GM18867 (cell line): ENCODE measurements around the gene CXCL13.
A peak's percentile ranks its signal among the peaks of the same experiment; 100 is the strongest.
"Not testable (repeated sequence)": the region's sequence is repeated elsewhere in the genome, so short reads cannot be mapped to it uniquely, and the experiment has no call there.

Source experiments
- ATAC-seq: cut with Tn5 transposase; IDR thresholded peaks from one replicate; pipeline ENCODE4 v1.9.1; 2021; ENCODE audit warnings: mild to moderate bottlenecking, moderate library complexity; ENCODE audit not compliant: unreplicated experiment

CXCL13 gene, protein sequence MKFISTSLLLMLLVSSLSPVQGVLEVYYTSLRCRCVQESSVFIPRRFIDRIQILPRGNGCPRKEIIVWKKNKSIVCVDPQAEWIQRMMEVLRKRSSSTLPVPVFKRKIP

GRCh38 chr4:77605210-77605902, at the start of gene CXCL13:
TSS of gene CXCL13 (plus strand) at chr4:77605820. CDS start at chr4:77605866, 46 bp downstream.
- no peak for ATAC-seq

DNA sequence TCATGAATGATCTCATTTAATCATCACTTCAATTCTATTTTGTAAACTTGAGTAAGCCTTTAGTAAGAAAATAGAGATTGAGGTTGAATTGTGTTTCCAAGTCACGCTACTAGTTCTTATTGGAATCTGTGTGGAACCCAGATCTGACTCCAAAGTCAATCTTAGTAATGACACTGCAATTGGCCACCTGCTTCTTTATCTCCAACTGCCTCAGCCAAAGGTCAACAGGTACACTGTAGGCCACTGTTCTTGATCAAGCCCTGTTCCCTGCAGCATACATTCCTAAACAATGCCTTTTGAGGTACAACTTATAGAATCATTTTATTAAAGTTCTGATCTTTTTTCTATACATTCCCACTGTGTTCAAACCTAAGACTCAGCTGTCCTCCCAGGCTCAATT, 45.5 kb upstream of the CXCL13 start:
- no peak for ATAC-seq

DNA sequence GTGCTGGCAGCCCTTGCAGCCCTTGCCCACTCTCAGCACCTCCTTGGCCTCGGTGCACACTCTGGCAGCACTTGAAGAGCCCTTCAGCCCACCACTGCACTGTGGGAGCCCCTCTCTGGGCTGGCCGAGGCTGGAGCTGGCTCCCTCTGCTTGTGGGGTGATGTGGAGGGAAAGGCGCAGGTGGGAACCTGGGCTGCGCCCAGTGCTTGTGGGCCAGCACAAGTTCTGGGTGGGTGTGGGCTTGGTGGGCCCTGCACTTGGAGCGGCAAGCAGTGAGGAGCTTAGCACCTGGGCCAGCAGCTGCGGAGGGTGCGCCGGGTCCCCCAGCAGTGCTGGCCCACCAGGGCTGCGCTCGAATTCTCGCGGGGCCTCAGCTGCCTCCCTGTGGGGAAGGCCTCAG, 43.9 kb upstream of the CXCL13 start:
- not testable (repeated sequence) for ATAC-seq

GRCh38 chr4:77564231-77564630, 41.4 kb upstream of the CXCL13 start:
- ATAC-seq, result no peak

DNA sequence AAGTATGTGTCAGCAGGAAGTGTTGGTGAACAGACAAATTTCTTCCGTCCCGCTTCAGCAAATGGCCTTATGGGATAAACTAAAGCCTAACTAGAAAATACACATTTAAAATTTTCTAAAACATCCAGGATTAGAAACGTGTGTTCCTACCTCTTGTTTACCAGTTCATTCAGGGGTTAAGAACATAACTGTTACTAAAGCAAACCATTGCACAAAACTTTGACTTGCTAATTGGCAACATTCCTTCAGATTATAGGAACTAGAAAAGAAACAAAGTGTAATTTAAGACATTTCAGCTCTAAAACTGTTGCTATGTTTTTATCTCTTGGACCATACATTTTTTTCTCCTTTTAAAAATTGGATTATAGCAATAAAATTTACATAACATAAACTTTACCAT, 39.5 kb upstream of the CXCL13 start:
- ATAC-seq, result no peak

DNA sequence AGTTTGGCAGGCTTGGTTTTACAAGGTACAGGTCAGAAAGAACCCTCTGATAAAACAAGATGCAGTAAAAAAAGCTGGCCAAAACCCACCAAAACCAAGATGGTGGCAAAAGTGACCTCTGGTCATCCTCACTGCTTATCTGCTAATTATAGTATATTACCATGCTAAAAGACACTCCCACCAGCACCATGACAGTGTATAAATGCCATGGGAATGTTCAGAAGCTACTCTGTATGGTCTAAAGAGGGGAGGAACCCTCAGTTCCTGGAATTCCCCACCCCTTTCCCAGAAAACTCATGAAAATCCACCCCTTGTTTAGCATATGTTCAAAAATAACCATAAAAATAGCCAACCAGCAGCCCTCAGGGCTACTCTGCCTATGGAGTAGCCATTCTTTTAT, 38.1 kb upstream of the CXCL13 start:
- ATAC-seq, result no peak

GRCh38 chr4:77570508-77571214, 35.0 kb upstream of the CXCL13 start:
- ATAC-seq, result not testable (repeated sequence)

DNA sequence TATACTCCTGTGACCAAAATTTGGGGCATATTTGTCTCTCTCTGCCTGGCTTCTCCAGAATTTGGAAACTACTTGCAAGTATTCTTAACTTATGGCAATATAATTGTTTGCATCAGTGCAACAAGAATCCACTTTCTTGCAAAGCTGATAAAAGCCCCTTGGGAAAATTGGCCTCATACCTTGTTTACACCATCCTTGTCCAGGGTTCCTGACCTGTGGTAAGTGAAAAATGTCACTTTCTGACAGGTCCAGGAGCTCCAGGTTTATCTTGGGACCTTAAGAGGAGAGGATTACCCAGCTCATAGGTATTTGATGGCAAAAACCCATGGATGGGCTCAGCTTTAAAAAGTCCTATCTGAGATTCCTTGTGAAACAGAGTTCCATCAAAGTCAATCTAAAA, 29.3 kb upstream of the CXCL13 start:
- ATAC-seq, result no peak

DNA sequence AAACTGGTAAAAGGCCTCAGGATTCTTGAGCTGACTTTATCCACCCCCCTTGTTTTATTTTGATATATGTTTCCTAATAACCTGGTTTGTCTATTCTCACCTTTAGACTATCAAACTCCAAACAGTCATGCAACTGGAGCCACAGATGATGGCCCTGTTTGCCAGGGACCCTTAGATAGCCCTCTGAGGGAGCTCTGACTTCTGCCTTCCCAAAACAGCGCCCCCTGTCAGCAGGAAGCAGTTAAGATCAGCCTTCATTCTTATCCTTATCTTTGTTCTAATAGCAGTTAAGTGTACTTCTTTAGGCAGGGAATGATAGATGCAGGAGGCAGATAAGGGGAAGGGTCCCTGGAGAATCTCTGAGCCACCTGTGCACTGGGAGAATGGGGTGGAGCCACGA, 27.5 kb upstream of the CXCL13 start:
- no peak for ATAC-seq

- no peak for ATAC-seq
These were observed 26.1 kb upstream of the CXCL13 start for GRCh38 chr4:77579406-77580076.

- peak; percentile 80 for ATAC-seq
These were observed 23.9 kb upstream of the CXCL13 start for GRCh38 chr4:77581724-77582123.

DNA sequence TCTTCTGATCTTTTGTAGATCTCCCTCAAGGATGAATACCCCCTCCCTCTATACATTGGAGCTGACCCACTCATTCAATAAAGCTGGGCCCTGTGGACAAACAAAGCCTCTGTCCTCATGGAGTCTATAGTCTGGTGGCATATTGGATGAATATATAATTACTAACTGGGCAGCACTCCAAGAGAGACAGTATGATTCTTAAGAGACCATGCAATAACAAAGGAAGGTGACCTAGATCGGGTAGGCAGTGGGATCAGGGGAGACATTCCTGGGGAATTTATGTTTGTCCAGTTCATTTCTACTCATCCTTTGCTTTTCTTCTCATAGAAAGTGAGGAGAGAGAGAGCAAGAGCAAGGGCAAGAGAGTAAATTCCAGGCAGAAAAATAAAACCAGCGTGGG, 23.5 kb upstream of the CXCL13 start:
- no peak for ATAC-seq

- ATAC-seq, result no peak
These were observed 22.9 kb upstream of the CXCL13 start for GRCh38 chr4:77582711-77583110.

- peak; percentile 97 for ATAC-seq
These were observed 18.7 kb upstream of the CXCL13 start for GRCh38 chr4:77586951-77587383.

- no peak for ATAC-seq
These were observed 15.1 kb upstream of the CXCL13 start for GRCh38 chr4:77590482-77590881.

GRCh38 chr4:77591532-77591931, 14.1 kb upstream of the CXCL13 start:
- no peak for ATAC-seq

GRCh38 chr4:77593101-77593500, 12.5 kb upstream of the CXCL13 start:
- ATAC-seq, result no peak

DNA sequence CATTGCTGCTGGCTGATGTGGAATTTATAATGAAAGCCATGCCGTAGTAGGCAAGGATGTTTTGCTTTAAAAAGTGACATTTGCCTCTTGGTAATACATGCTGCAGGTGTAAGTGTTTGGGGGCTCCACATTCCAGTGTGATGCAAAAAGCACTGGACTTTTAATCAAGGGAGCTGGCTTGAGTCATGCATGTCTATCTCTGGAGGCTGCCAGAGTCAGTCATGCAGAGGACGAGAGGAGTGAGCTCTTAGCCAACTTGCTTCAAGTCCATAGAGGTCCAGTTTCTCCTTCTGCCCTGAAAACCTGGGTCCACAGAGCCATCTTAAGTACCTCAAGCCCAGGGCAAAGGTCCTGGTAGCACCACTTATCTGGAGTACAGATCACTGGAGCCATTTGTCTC, 11.6 kb upstream of the CXCL13 start:
- ATAC-seq, result no peak

GRCh38 chr4:77595364-77595973, 10.2 kb upstream of the CXCL13 start:
- ATAC-seq, result peak; percentile 45

- ATAC-seq, result no peak
These were observed 6.2 kb upstream of the CXCL13 start for GRCh38 chr4:77599378-77599777.
